Muscle of leg (tissue), 16 donors: Measurements from ENCODE around the gene SPATA7. TPM values are rescaled to one million over a fixed set of nuclear protein-coding genes. Genes with fewer than 3 reads are reported as not detected.

ENCODE experiments used
- DNase-seq: peaks from one replicate; pipeline ENCODE4 v3.0.0; 2013
- H3K27ac ChIP-seq: one replicate; pipeline ENCODE4 v1.5.1; 2013; ENCODE audit warnings: mild to moderate bottlenecking, low read length, control low read depth
- H3K27me3 ChIP-seq: one replicate; pipeline ENCODE4 v1.6.1; 2013; ENCODE audit warnings: low read length; ENCODE audit not compliant: control insufficient read depth, insufficient read depth
- H3K36me3 ChIP-seq: one replicate; pipeline ENCODE4 v1.6.1; 2013; ENCODE audit warnings: low read length; ENCODE audit not compliant: control insufficient read depth, insufficient read depth
- H3K4me1 ChIP-seq: one replicate; pipeline ENCODE4 v1.6.1; 2013; ENCODE audit warnings: low read length; ENCODE audit not compliant: control insufficient read depth, insufficient read depth
- H3K4me3 ChIP-seq: one replicate; pipeline ENCODE4 v1.5.1; 2013; ENCODE audit warnings: low read length, control low read depth
- H3K9me3 ChIP-seq: replicated peaks from 2 replicates; pipeline ENCODE4 v1.6.1; 2013; ENCODE audit warnings: low read depth, low read length; ENCODE audit not compliant: control insufficient read depth
- WGBS: methylation state at CpG from one replicate; pipeline ENCODE4 v1.1.5; 2013; ENCODE audit warnings: missing lambda C conversion rate; ENCODE audit not compliant: insufficient coverage; 5-methylcytosine and 5-hydroxymethylcytosine counted together
- long read RNA-seq, 11 donors: transcript quantifications; one replicate each; lab custom pipeline, GENCODE V29; 2026
- polyA plus RNA-seq, 8 donors: library from polyadenylated mRNA; unstranded; fragments of 120-200 nt; gene quantifications; one replicate each; pipeline versions ENCODE4 v1.2.1 to v1.2.3, GENCODE V29; 2013; ENCODE audit warnings: inconsistent platforms in 1 of 8, low replicate concordance in 1 of 8; ENCODE audit not compliant: insufficient read length in 8 of 8, insufficient read depth in 1 of 8
- total RNA-seq: library from RNA; stranded (reverse); fragments of 120-200 nt; gene quantifications from one replicate; pipeline ENCODE4 v1.2.4, GENCODE V29; 2013

Gene SPATA7
- total RNA-seq (13.3 TPM), polyA plus RNA-seq (10 to 100 TPM in 6 of 8 donors, 1 to 10 TPM in 2; 9.6 to 13.6 (median 11.1) TPM)
- long read RNA-seq, donor 1 = 0 reads
- long read RNA-seq, donor 2 = 0 reads
- long read RNA-seq, donor 3, partial matches to known transcripts = 0 of 2 reads
- long read RNA-seq, donor 3, other reads (novel, unspliced or antisense) = 0 of 2 reads
- long read RNA-seq, donor 4, partial matches to known transcripts = 0 of 6 reads
- long read RNA-seq, donor 4, other reads (novel, unspliced or antisense) = 6 of 6 reads
- long read RNA-seq, donor 5, partial matches to known transcripts = 0 of 3 reads
- long read RNA-seq, donor 5, other reads (novel, unspliced or antisense) = 0 of 3 reads
- long read RNA-seq, donor 6 = 0 reads
- long read RNA-seq, donor 7 = 0 reads
- long read RNA-seq, donor 8, partial matches to known transcripts = 0 of 4 reads
- long read RNA-seq, donor 8, other reads (novel, unspliced or antisense) = 0 of 4 reads
- long read RNA-seq, donor 9, partial matches to known transcripts = 0 of 2 reads
- long read RNA-seq, donor 9, other reads (novel, unspliced or antisense) = 0 of 2 reads
- long read RNA-seq, donor 10, partial matches to known transcripts = 0 of 1 reads
- long read RNA-seq, donor 10, other reads (novel, unspliced or antisense) = 0 of 1 reads
- long read RNA-seq, donor 11, partial matches to known transcripts = 0 of 2 reads
- long read RNA-seq, donor 11, other reads (novel, unspliced or antisense) = 0 of 2 reads

GRCh38 chr14:88385212-88386101 lies at the start of gene SPATA7:
Gene SPATA7 (plus strand): TSS chr14:88385657. CDS start chr14:88385819, 162 bp downstream.
- no peaks in the 10 kb centered on the region for H3K27me3 ChIP-seq
- DNase-seq = peak; percentile 98
- H3K27ac ChIP-seq = peak within 1 kb of the TSS; percentile 86
- no peaks in the 10 kb centered on the region for H3K36me3 ChIP-seq
- H3K4me1 ChIP-seq = peaks cover 10% of the 10 kb centered on the region
- H3K9me3 ChIP-seq = no peaks in the 10 kb centered on the region
- under 1% methylated on average over 49 of the region's 50 CpGs for WGBS
- peak within 1 kb of the TSS; percentile 69 for H3K4me3 ChIP-seq

GRCh38 chr14:88340357-88340756 lies 45.1 kb upstream of the SPATA7 start:
- Histone ChIP-seq H3K27me3 (no peaks in the 10 kb centered on the region), H3K27ac (no peak overlapping the region), H3K9me3 (no peaks in the 10 kb centered on the region), H3K36me3 (no peaks in the 10 kb centered on the region), H3K4me3 (no peak overlapping the region), H3K4me1 (no peaks in the 10 kb centered on the region)
- no peak for DNase-seq

- H3K4me3 ChIP-seq = no peak overlapping the region
- no peaks in the 10 kb centered on the region for H3K36me3 ChIP-seq
- H3K27me3 ChIP-seq = no peaks in the 10 kb centered on the region
- no peak overlapping the region for H3K27ac ChIP-seq
- H3K9me3 ChIP-seq = no peaks in the 10 kb centered on the region
- H3K4me1 ChIP-seq = no peaks in the 10 kb centered on the region
- DNase-seq = no peak
- no CpG with 5 or more reads among the region's 2 CpGs for WGBS
Observed at GRCh38 chr14:88342980-88343379, 42.5 kb upstream of the SPATA7 start.

- no peaks in the 10 kb centered on the region for H3K27me3 ChIP-seq
- no peaks in the 10 kb centered on the region for H3K36me3 ChIP-seq
- DNase-seq = no peak
- H3K4me3 ChIP-seq = no peak overlapping the region
- WGBS = 65% methylated on average over 2 of the region's 5 CpGs
- no peaks in the 10 kb centered on the region for H3K9me3 ChIP-seq
- H3K27ac ChIP-seq = no peak overlapping the region
- no peaks in the 10 kb centered on the region for H3K4me1 ChIP-seq
Observed at GRCh38 chr14:88346048-88346639, 39.3 kb upstream of the SPATA7 start.

- no CpG with 5 or more reads among the region's 3 CpGs for WGBS
- Histone ChIP-seq H3K4me1 (no peaks in the 10 kb centered on the region), H3K4me3 (no peak overlapping the region), H3K27ac (no peak overlapping the region), H3K9me3 (no peaks in the 10 kb centered on the region), H3K27me3 (no peaks in the 10 kb centered on the region), H3K36me3 (no peaks in the 10 kb centered on the region)
- DNase-seq = peak; percentile 15
Observed at GRCh38 chr14:88348546-88348945, 36.9 kb upstream of the SPATA7 start.

- Histone ChIP-seq H3K27ac (peak overlapping the region; percentile 35), H3K9me3 (no peaks in the 10 kb centered on the region), H3K36me3 (no peaks in the 10 kb centered on the region), H3K4me1 (no peaks in the 10 kb centered on the region), H3K27me3 (no peaks in the 10 kb centered on the region), H3K4me3 (no peak overlapping the region)
- peak; percentile 32 for DNase-seq
- WGBS = no CpG with 5 or more reads among the region's 4 CpGs
Observed at GRCh38 chr14:88351966-88352691, 33.3 kb upstream of the SPATA7 start.

- H3K27me3 ChIP-seq = no peaks in the 10 kb centered on the region
- H3K4me3 ChIP-seq = no peak overlapping the region
- no peaks in the 10 kb centered on the region for H3K4me1 ChIP-seq
- DNase-seq = peak; percentile 1
- H3K36me3 ChIP-seq = no peaks in the 10 kb centered on the region
- WGBS = 14% methylated on average over 2 of the region's 3 CpGs
- H3K27ac ChIP-seq = peak overlapping the region; percentile 35
- no peaks in the 10 kb centered on the region for H3K9me3 ChIP-seq
Observed at GRCh38 chr14:88352698-88353097, 32.8 kb upstream of the SPATA7 start.

GRCh38 chr14:88354358-88354757 lies 31.1 kb upstream of the SPATA7 start:
- H3K27me3 ChIP-seq = no peaks in the 10 kb centered on the region
- H3K4me1 ChIP-seq = no peaks in the 10 kb centered on the region
- DNase-seq = no peak
- no peak overlapping the region for H3K27ac ChIP-seq
- no peaks in the 10 kb centered on the region for H3K9me3 ChIP-seq
- no peaks in the 10 kb centered on the region for H3K36me3 ChIP-seq
- H3K4me3 ChIP-seq = no peak overlapping the region
- WGBS = 82% methylated on average over 2 of the region's 3 CpGs

- H3K36me3 ChIP-seq = no peaks in the 10 kb centered on the region
- no peak overlapping the region for H3K4me3 ChIP-seq
- H3K27ac ChIP-seq = no peak overlapping the region
- H3K27me3 ChIP-seq = no peaks in the 10 kb centered on the region
- WGBS = no CpG with 5 or more reads among the region's 2 CpGs
- no peaks in the 10 kb centered on the region for H3K9me3 ChIP-seq
- H3K4me1 ChIP-seq = no peaks in the 10 kb centered on the region
- DNase-seq = no peak
Observed at GRCh38 chr14:88359500-88359899, 26.0 kb upstream of the SPATA7 start.
